Suprapubic skin (tissue), 4 donors: ENCODE measurements around the gene UBE2E2.

Source experiments
- EP300 ChIP-seq: sonication (generic); formaldehyde crosslinking; IDR thresholded peaks from one replicate; pipeline ENCODE4 v1.6.1; 2017; ENCODE audit warnings: antibody characterized with exemption
- POLR2A ChIP-seq, 2 donors: fragments of 450-650 bp; IDR thresholded peaks; one replicate each; pipeline ENCODE4 v1.6.1; 2017; ENCODE audit warnings: antibody characterized with exemption in 2 of 2, mild to moderate bottlenecking in 2 of 2, moderate library complexity in 2 of 2
- POLR2AphosphoS5 ChIP-seq, 3 donors: sonication (generic); formaldehyde crosslinking; IDR thresholded peaks; one replicate each; pipeline ENCODE4 v1.6.1; 2017; ENCODE audit warnings: antibody characterized with exemption in 3 of 3
- TF ChIP-seq, protein P1 (sequence below), 2 donors: fragments of 200-600 bp in 1 of 2; fragments of 450-650 bp in 1 of 2; sonication (generic) in 1 of 2; IDR thresholded peaks; one replicate each; pipeline ENCODE4 v1.5.1; 2016 to 2019; ENCODE audit warnings: antibody characterized with exemption in 2 of 2, mild to moderate bottlenecking in 1 of 2, moderate library complexity in 1 of 2

DNA sequence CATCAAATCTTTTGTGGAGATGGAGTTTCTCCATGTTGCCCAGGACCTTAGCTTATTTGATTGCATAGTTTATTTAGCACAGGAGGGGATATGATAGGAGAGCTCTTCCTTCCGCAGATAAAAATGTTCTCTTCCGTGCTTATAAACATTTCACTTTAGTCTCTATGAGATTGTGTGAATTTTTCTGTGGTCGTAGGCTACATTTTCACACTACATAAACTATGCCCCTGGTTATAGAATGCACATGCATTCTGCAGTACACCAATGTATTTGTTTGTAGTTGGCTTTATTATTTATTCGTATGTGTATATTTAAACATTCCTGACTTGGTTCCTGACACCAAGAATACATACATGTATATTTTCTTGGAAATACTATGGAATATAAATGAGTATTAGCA, 139.2 kb downstream of the UBE2E2 start:
- TF ChIP-seq, protein P1, sequence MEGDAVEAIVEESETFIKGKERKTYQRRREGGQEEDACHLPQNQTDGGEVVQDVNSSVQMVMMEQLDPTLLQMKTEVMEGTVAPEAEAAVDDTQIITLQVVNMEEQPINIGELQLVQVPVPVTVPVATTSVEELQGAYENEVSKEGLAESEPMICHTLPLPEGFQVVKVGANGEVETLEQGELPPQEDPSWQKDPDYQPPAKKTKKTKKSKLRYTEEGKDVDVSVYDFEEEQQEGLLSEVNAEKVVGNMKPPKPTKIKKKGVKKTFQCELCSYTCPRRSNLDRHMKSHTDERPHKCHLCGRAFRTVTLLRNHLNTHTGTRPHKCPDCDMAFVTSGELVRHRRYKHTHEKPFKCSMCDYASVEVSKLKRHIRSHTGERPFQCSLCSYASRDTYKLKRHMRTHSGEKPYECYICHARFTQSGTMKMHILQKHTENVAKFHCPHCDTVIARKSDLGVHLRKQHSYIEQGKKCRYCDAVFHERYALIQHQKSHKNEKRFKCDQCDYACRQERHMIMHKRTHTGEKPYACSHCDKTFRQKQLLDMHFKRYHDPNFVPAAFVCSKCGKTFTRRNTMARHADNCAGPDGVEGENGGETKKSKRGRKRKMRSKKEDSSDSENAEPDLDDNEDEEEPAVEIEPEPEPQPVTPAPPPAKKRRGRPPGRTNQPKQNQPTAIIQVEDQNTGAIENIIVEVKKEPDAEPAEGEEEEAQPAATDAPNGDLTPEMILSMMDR (IDR thresholded peaks at IDR 0.05): no peak
- TF ChIP-seq EP300: no peak
- no peak for TF ChIP-seq POLR2A (IDR thresholded peaks at IDR 0.05)
- TF ChIP-seq POLR2AphosphoS5 (IDR thresholded peaks at IDR 0.05): no peak
